SK-N-SH (cell line): ENCODE results near the gene MLLT10. TPM values are rescaled to one million over a fixed set of nuclear protein-coding genes. Genes with fewer than 3 reads are reported as not detected.

Experiments
- CTCF ChIA-PET: fragments of 300-600, 350-600 bp; formaldehyde crosslinking; extraction: SDS; loops from one replicate; lab custom pipeline; 2021; lab: Yijun Ruan, JAX
- POLR2A ChIA-PET: fragments of 350-600 bp; sonication (Branson Sonifier 250); formaldehyde crosslinking; extraction: SDS; loops from one replicate; lab custom pipeline; 2020; ENCODE audit warnings: antibody characterized with exemption, inconsistent platforms; lab: Yijun Ruan, JAX
- DNase-seq: peaks from one replicate; pipeline ENCODE4 v3.0.0; 2012
- H2AFZ ChIP-seq: fragments of 200-600 bp; sonication (generic); 2 replicates; pipeline ENCODE4 v1.8.1; 2016; ENCODE audit warnings: antibody characterized with exemption, mild to moderate bottlenecking, low read depth
- H3F3A ChIP-seq: fragments of 200-600 bp; sonication (generic); replicated peaks from 2 replicates; pipeline ENCODE3; 2016; ENCODE audit warnings: antibody characterized with exemption, mild to moderate bottlenecking; ENCODE audit not compliant: insufficient read depth
- H3K27ac ChIP-seq, 2 experiments: fragments of 200-500 bp in 1 of 2; fragments of 200-600 bp in 1 of 2; sonication (Bioruptor generic) in 1 of 2; sonication (generic), shearing (Covaris generic) in 1 of 2; 2 replicates each; pipeline versions ENCODE4 v1.5.1 to v1.6.1; 2014 to 2016; ENCODE audit warnings: low read depth in 2 of 2, inconsistent platforms in 1 of 2, low read length in 1 of 2, mild to moderate bottlenecking in 1 of 2, mixed read lengths in 1 of 2
- H3K27me3 ChIP-seq: fragments of 200-600 bp; sonication (generic), shearing (Covaris generic); 2 replicates; pipeline ENCODE4 v1.6.1; 2016; ENCODE audit warnings: mixed run types; ENCODE audit not compliant: insufficient read depth
- H3K36me3 ChIP-seq, 2 experiments: fragments of 200-500 bp in 1 of 2; fragments of 200-600 bp in 1 of 2; sonication (Bioruptor generic) in 1 of 2; sonication (generic) in 1 of 2; replicated peaks in 1 of 2; 2 replicates each; pipeline versions ENCODE3 to v1.5.1; 2014 to 2016; ENCODE audit warnings: low read length in 1 of 2, mild to moderate bottlenecking in 1 of 2; ENCODE audit not compliant: insufficient read depth in 2 of 2, control insufficient read depth in 1 of 2
- H3K4me1 ChIP-seq, 2 experiments: fragments of 200-500 bp in 1 of 2; fragments of 200-600 bp in 1 of 2; sonication (Bioruptor generic) in 1 of 2; sonication (generic), shearing (Covaris generic) in 1 of 2; 2 replicates each; pipeline versions ENCODE4 v1.5.1 to v1.6.1; 2014 to 2016; ENCODE audit warnings: low read depth in 1 of 2, low read length in 1 of 2, mixed run types in 1 of 2; ENCODE audit not compliant: insufficient read depth in 2 of 2, control insufficient read depth in 1 of 2
- H3K4me2 ChIP-seq: fragments of 200-600 bp; sonication (generic), shearing (Covaris generic); 2 replicates; pipeline ENCODE4 v1.6.1; 2017; ENCODE audit warnings: mixed run types
- H3K4me3 ChIP-seq, 2 experiments: fragments of 200-500 bp in 1 of 2; fragments of 200-600 bp in 1 of 2; sonication (Bioruptor generic) in 1 of 2; sonication (generic), shearing (Covaris generic) in 1 of 2; 2 replicates each; pipeline versions ENCODE4 v1.5.1 to v1.8.1; 2014 to 2016; ENCODE audit warnings: low read depth in 2 of 2, inconsistent platforms in 1 of 2, low read length in 1 of 2, mild to moderate bottlenecking in 1 of 2, mixed read lengths in 1 of 2, moderate library complexity in 1 of 2
- H3K79me2 ChIP-seq: fragments of 200-600 bp; sonication (generic); 2 replicates; pipeline ENCODE4 v1.8.1; 2017; ENCODE audit warnings: mild to moderate bottlenecking; ENCODE audit not compliant: insufficient read depth
- H3K9ac ChIP-seq: fragments of 200-600 bp; sonication (generic); 2 replicates; pipeline ENCODE4 v1.6.1; 2017; ENCODE audit warnings: mixed run types
- H3K9me2 ChIP-seq: fragments of 200-600 bp; sonication (generic); 2 replicates; pipeline ENCODE4 v1.6.1; 2017; ENCODE audit warnings: mixed run types
- H3K9me3 ChIP-seq: fragments of 200-600 bp; sonication (generic); 2 replicates; pipeline ENCODE4 v1.6.1; 2017; ENCODE audit warnings: mixed run types, mild to moderate bottlenecking, moderate library complexity
- H4K20me1 ChIP-seq: fragments of 200-600 bp; sonication (generic); 2 replicates; pipeline ENCODE4 v1.6.1; 2017; ENCODE audit warnings: mild to moderate bottlenecking, mixed run types; ENCODE audit not compliant: insufficient read depth
- GABPA ChIP-seq: IDR thresholded peaks from 2 replicates; pipeline ENCODE4 v1.4.0; 2012; ENCODE audit warnings: low read depth, mild to moderate bottlenecking
- JUND ChIP-seq: IDR thresholded peaks from 2 replicates; pipeline ENCODE4 v1.4.0; 2012
- RXRA ChIP-seq: IDR thresholded peaks from 2 replicates; pipeline ENCODE4 v1.4.0; 2012; ENCODE audit warnings: low read depth, mild to moderate bottlenecking, borderline replicate concordance
- TAF1 ChIP-seq: IDR thresholded peaks from 2 replicates; pipeline ENCODE4 v1.6.1; 2012; ENCODE audit warnings: low read depth, mild to moderate bottlenecking, low read length, moderate library complexity, borderline replicate concordance
- TCF12 ChIP-seq: IDR thresholded peaks from 2 replicates; pipeline ENCODE4 v1.4.0; 2012
- WGBS: methylation state at CpG from one replicate; pipeline ENCODE4 v1.1.6; 2017; ENCODE audit warnings: low lambda C conversion rate; 5-methylcytosine and 5-hydroxymethylcytosine counted together
- polyA plus RNA-seq, 3 experiments: library from polyadenylated mRNA; depleted of rRNA; stranded (reverse); fragments of >200 nt; gene quantifications; 2 replicates each; pipeline ENCODE4 v1.2.3, GENCODE V29; 2012
- TF ChIP-seq, protein P1 (sequence below): IDR thresholded peaks from 2 replicates; pipeline ENCODE4 v1.6.1; 2012; ENCODE audit warnings: mild to moderate bottlenecking, low read depth, low read length, moderate library complexity
- TF ChIP-seq, protein P2 (sequence below): IDR thresholded peaks from 2 replicates; pipeline ENCODE4; 2012

Gene MLLT10
- polyA plus RNA-seq, 1 of the 3 experiments (the other 2 are of a cell fraction), result 26.0 TPM

DNA sequence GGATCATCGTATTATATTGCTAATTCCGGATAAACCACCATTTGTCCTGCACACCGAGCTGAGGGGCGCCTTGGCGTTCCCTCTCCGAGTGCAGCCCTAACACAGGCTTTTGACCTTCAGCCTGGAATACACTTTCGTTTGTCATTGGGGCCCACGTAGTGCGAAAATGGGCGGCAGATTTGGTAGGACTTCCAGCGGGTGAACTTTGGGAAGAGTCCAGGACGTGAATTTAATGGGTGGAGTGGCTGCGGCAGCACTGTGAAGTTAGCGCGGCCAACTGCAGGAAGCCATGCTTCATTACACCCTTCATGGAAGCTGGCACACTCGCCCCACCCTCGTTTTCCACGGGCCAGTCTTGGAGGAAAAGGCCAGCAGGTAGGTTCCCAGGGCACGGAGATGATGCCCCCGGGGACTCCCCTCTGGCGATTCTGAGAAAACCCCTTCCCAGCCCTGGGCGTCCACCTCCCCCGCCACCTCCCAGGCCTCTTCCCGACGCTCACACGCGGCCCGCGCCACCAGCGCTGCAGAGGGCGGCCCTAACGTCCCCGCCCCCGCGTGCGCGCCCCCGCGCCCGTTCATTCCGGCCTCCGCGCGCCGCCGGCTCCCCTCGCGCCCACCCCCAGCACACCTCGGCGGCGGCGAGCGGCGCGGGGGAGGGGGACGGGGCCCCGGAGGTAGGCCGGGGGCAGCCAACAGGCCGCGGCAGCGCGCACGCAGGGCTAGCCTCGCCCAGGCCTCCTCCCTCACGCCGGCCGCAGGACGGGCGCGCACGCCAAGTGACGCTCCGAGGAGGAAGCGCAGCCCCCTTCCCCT lies at the start of gene MLLT10 (continued):
- TF ChIP-seq, protein P1, sequence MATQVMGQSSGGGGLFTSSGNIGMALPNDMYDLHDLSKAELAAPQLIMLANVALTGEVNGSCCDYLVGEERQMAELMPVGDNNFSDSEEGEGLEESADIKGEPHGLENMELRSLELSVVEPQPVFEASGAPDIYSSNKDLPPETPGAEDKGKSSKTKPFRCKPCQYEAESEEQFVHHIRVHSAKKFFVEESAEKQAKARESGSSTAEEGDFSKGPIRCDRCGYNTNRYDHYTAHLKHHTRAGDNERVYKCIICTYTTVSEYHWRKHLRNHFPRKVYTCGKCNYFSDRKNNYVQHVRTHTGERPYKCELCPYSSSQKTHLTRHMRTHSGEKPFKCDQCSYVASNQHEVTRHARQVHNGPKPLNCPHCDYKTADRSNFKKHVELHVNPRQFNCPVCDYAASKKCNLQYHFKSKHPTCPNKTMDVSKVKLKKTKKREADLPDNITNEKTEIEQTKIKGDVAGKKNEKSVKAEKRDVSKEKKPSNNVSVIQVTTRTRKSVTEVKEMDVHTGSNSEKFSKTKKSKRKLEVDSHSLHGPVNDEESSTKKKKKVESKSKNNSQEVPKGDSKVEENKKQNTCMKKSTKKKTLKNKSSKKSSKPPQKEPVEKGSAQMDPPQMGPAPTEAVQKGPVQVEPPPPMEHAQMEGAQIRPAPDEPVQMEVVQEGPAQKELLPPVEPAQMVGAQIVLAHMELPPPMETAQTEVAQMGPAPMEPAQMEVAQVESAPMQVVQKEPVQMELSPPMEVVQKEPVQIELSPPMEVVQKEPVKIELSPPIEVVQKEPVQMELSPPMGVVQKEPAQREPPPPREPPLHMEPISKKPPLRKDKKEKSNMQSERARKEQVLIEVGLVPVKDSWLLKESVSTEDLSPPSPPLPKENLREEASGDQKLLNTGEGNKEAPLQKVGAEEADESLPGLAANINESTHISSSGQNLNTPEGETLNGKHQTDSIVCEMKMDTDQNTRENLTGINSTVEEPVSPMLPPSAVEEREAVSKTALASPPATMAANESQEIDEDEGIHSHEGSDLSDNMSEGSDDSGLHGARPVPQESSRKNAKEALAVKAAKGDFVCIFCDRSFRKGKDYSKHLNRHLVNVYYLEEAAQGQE, result peak; percentile 55; the same call in 1 of the 2 replicates
- no peak for TF ChIP-seq JUND

DNA sequence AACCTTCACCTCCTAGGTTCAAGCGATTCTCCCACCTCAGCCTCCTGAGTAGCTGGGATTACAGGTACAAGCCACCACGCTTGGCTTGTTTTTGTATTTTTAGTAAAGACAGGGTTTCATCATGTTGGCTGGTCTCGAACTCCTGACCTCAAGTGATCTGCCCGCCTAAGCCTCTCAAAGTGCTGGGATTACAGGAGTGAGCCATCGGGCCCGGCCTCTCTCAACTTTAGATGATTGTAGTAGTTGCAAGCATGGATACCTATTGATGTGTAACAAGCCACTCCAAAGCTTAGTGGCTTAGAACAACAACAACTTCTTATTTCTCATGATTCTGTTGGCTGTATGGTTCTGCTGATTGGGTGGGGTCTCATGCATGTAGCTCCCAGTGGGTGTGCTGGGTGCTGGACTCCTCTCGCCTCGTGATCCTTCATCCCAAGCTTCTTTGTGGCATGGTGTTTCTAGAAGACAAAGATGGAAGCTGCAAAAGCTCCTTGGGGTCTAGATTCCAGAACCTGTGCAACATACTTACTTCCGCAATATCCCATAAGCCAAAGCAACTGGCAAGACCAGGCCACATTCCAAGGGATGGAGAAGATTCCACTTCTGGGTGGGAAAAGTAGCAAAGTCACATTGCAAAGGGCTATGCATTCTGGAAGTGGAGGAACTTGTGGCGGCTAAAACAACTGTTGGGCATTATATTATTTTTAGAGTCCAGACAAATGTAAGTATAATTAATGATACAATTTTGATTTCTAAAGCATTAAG lies 46.4 kb upstream of the MLLT10 start:
- WGBS, result 96% methylated on average over 10 of the region's 10 CpGs
- ChIA-PET POLR2A (interaction anchor here (0.6 kb wide), 1 partner anchor 36 kb away, joined by 5 read pairs; no protein-coding TSS in a partner anchor), CTCF (interaction anchor here (1.1 to 1.8 kb wide), 3 partner anchors 8 to 245 kb away, joined by 3 to 8 read pairs (median 6); no protein-coding TSS in a partner anchor)
- Histone ChIP-seq H3K79me2 (no peaks in the 10 kb centered on the region), H3K9me2 (no peaks in the 10 kb centered on the region), H4K20me1 (no peaks in the 10 kb centered on the region), H3K4me1 (no peaks in the 10 kb centered on the region), H3K27ac (no peak overlapping the region), H3K9me3 (no peaks in the 10 kb centered on the region), H3K9ac (no peak overlapping the region), H3K27me3 (no peaks in the 10 kb centered on the region), H3K4me3 (no peak overlapping the region), H2AFZ (no peak overlapping the region), H3K36me3 (no peaks in the 10 kb centered on the region), H3F3A (peaks cover 3% of the 10 kb centered on the region), H3K4me2 (no peak overlapping the region)
- DNase-seq, result no peak
- TF ChIP-seq TCF12 (no peak), TAF1 (no peak)

DNA sequence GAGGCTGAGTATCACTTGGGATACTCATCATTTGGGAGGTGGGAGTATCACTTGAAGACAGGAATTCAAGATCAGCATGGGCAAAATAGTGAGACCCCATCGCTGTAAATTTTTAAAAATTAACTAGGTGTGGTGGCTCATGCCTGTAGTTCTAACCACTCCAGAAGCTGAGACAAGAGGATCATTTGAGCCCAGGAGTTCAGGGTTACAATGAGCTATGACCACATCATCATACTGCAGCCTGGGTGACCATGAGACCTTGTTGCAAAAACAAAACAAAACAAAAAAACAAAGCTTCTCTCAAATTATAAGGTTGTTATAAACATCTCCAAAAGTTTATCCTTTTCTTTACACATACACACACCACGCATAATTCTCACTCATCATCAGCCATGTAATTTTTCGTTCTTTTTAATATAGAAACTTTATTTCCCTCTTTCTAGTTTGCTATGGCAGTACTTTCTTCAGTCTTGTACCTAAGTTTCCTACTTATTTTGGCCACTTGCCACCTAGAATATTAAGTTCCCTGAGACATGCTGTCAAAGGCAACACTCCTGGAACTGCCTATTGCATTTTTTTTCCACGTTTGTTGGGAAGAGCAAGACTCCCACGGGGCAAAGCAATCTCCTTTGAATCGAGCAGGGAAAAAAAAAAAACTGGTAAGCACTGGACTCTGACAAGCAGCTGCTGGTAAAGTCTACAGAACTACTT lies 45.6 kb upstream of the MLLT10 start:
- DNase-seq, result no peak
- no peaks in the 10 kb centered on the region for H3K9me3 ChIP-seq
- no peak overlapping the region for H3K4me2 ChIP-seq
- H3K9me2 ChIP-seq, result no peaks in the 10 kb centered on the region
- H3K36me3 ChIP-seq, result no peaks in the 10 kb centered on the region
- no peak overlapping the region for H3K27ac ChIP-seq
- CTCF ChIA-PET, result interaction anchor here (1.7 to 1.8 kb wide), 2 partner anchors 8 to 244 kb away, joined by 6 to 8 read pairs; no protein-coding TSS in a partner anchor
- no peak overlapping the region for H2AFZ ChIP-seq
- 68% methylated on average over 6 of the region's 6 CpGs for WGBS
- H3K9ac ChIP-seq, result no peak overlapping the region
- H4K20me1 ChIP-seq, result no peaks in the 10 kb centered on the region
- H3K27me3 ChIP-seq, result no peaks in the 10 kb centered on the region
- TF ChIP-seq, protein P2, sequence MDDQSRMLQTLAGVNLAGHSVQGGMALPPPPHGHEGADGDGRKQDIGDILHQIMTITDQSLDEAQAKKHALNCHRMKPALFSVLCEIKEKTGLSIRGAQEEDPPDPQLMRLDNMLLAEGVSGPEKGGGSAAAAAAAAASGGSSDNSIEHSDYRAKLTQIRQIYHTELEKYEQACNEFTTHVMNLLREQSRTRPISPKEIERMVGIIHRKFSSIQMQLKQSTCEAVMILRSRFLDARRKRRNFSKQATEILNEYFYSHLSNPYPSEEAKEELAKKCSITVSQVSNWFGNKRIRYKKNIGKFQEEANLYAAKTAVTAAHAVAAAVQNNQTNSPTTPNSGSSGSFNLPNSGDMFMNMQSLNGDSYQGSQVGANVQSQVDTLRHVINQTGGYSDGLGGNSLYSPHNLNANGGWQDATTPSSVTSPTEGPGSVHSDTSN, result no peak
- TF ChIP-seq RXRA (no peak), GABPA (no peak)
- TF ChIP-seq, all 33 proteins: peak for 0
- Histone ChIP-seq H3K79me2 (no peaks in the 10 kb centered on the region), H3K4me1 (no peaks in the 10 kb centered on the region), H3F3A (peaks cover 9% of the 10 kb centered on the region), H3K4me3 (no peak overlapping the region)
- POLR2A ChIA-PET, result no interaction called here
